Body of pancreas (tissue), 4 donors: Measurements from ENCODE around the gene OTUD3. TPM values are rescaled to one million over a fixed set of nuclear protein-coding genes. Genes with fewer than 3 reads are reported as not detected.

Source experiments
- ATAC-seq: fragments of 150-250 bp; one replicate; pipeline ENCODE4 v1.9.1; 2016
- DNase-seq, 4 donors: peaks; one replicate each; pipeline ENCODE4 v3.0.0-alpha.2; 2019
- H3K27ac ChIP-seq, 4 donors: fragments of 200-600 bp; sonication (generic); 1 replicate in 3 of 4; 2 replicates in 1 of 4; pipeline versions ENCODE4 v1.5.1 to v1.6.1; 2016 to 2019; ENCODE audit warnings: mild to moderate bottlenecking in 1 of 4, mixed read lengths in 1 of 4, moderate library complexity in 1 of 4
- H3K27me3 ChIP-seq, 2 donors: fragments of 200-600 bp; sonication (generic); one replicate each; pipeline ENCODE4 v1.6.0; 2016; ENCODE audit warnings: mild to moderate bottlenecking in 1 of 2
- H3K36me3 ChIP-seq, 2 donors: fragments of 200-600 bp; sonication (generic); replicated peaks in 1 of 2; 2 replicates each; pipeline ENCODE4 v1.5.1; 2016; ENCODE audit warnings: low read depth in 2 of 2; ENCODE audit not compliant: insufficient read depth in 1 of 2
- H3K4me1 ChIP-seq: fragments of 200-600 bp; sonication (generic); one replicate; pipeline ENCODE4 v1.6.0; 2016
- H3K4me3 ChIP-seq, 2 donors: fragments of 200-600 bp; sonication (generic); 1 replicate in 1 of 2; 2 replicates in 1 of 2; pipeline ENCODE4 v1.5.1; 2016 to 2019
- H3K9me3 ChIP-seq, 3 donors: fragments of 200-600 bp; sonication (generic); 1 replicate in 2 of 3; 2 replicates in 1 of 3; pipeline ENCODE4 v1.5.1; 2016
- POLR2A ChIP-seq, 3 donors: fragments of 450-650 bp; IDR thresholded peaks; one replicate each; pipeline ENCODE4 v1.6.1; 2016; ENCODE audit warnings: antibody characterized with exemption in 3 of 3, mild to moderate bottlenecking in 2 of 3
- WGBS, 2 donors: methylation state at CpG; one replicate each; pipeline ENCODE4 v1.1.5; 2017; 5-methylcytosine and 5-hydroxymethylcytosine counted together
- intact Hi-C: fragments of 100-400 bp; cut with DNase I; formaldehyde crosslinking; loops from one replicate; pipeline ENCODE4 v1.15.1; 2023
- total RNA-seq, 2 donors: library from RNA; depleted of rRNA; stranded (reverse); fragments of >200 nt; gene quantifications; one replicate each; pipeline ENCODE4 v1.1.0, GENCODE V29; 2016
- TF ChIP-seq, protein P1 (sequence below), 7 experiments: fragments of 450-650 bp in 4 of 7; fragments of 200-600 bp in 3 of 7; sonication (generic) in 3 of 7; IDR thresholded peaks; one replicate each; pipeline ENCODE4 v1.5.1; 2016 to 2019; ENCODE audit warnings: antibody characterized with exemption in 7 of 7

The OTUD3 gene
- total RNA-seq, 2 donors from 2014 or later = 3.6 to 4.9 TPM

DNA sequence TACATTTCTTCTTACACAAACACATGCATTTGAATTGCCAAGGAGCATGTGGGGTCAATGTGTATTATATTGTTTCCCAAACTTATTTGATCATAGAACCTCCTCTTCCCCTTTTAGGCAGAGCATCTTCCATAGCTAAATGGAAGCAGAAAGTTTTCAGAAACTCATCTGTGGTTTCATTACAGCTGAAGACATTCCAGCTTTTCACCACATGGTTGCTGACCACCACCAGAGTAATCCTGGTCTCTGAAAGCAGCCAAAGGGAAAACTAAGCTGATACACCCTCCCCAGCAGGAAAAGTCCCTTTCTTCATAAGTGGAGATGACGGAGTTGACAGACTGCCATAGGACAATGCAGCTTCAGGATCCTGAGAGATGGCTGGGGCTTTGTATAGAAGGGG is 30.2 kb upstream of the OTUD3 start:
- H3K36me3 ChIP-seq = no peaks in the 10 kb centered on the region
- peaks cover 23% of the 10 kb centered on the region for H3K4me1 ChIP-seq
- WGBS, 2 donors = 93 to 100% methylated on average over 1 of the region's 1 CpG
- TF ChIP-seq, protein P1, sequence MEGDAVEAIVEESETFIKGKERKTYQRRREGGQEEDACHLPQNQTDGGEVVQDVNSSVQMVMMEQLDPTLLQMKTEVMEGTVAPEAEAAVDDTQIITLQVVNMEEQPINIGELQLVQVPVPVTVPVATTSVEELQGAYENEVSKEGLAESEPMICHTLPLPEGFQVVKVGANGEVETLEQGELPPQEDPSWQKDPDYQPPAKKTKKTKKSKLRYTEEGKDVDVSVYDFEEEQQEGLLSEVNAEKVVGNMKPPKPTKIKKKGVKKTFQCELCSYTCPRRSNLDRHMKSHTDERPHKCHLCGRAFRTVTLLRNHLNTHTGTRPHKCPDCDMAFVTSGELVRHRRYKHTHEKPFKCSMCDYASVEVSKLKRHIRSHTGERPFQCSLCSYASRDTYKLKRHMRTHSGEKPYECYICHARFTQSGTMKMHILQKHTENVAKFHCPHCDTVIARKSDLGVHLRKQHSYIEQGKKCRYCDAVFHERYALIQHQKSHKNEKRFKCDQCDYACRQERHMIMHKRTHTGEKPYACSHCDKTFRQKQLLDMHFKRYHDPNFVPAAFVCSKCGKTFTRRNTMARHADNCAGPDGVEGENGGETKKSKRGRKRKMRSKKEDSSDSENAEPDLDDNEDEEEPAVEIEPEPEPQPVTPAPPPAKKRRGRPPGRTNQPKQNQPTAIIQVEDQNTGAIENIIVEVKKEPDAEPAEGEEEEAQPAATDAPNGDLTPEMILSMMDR (IDR thresholded peaks at IDR 0.05) = no peak
- no peak for TF ChIP-seq POLR2A (IDR thresholded peaks at IDR 0.05)
- no peak overlapping the region for H3K27ac ChIP-seq
- no peak for DNase-seq
- intact Hi-C loops = no loop called here
- H3K9me3 ChIP-seq = no peaks in the 10 kb centered on the region
- H3K27me3 ChIP-seq = no peaks in the 10 kb centered on the region
- no peak overlapping the region for H3K4me3 ChIP-seq
- no peak for ATAC-seq

GRCh38 chr1:19854866-19855265 is 27.3 kb upstream of the OTUD3 start:
- DNase-seq = no peak
- intact Hi-C loops = no loop called here
- Histone ChIP-seq H3K4me3 (no peak overlapping the region), H3K27me3 (no peaks in the 10 kb centered on the region), H3K9me3 (no peaks in the 10 kb centered on the region), H3K4me1 (peaks cover 8% of the 10 kb centered on the region), H3K36me3 (no peaks in the 10 kb centered on the region), H3K27ac (no peak overlapping the region)
- TF ChIP-seq POLR2A (IDR thresholded peaks at IDR 0.05) = no peak
- TF ChIP-seq, protein P1 (IDR thresholded peaks at IDR 0.05) = no peak
- no peak for ATAC-seq

GRCh38 chr1:19858893-19859292 is 23.3 kb upstream of the OTUD3 start:
- H3K27me3 ChIP-seq = no peaks in the 10 kb centered on the region
- no peak overlapping the region for H3K27ac ChIP-seq
- no peaks in the 10 kb centered on the region for H3K9me3 ChIP-seq
- no peaks in the 10 kb centered on the region for H3K4me1 ChIP-seq
- DNase-seq (no peak), ATAC-seq (no peak)
- no peaks in the 10 kb centered on the region for H3K36me3 ChIP-seq
- intact Hi-C loops = no loop called here
- WGBS, 2 donors = 45 to 57% methylated on average over 5 of the region's 5 CpGs
- no peak overlapping the region for H3K4me3 ChIP-seq
- TF ChIP-seq, protein P1 (IDR thresholded peaks at IDR 0.05) = no peak
- TF ChIP-seq POLR2A (IDR thresholded peaks at IDR 0.05) = no peak

DNA sequence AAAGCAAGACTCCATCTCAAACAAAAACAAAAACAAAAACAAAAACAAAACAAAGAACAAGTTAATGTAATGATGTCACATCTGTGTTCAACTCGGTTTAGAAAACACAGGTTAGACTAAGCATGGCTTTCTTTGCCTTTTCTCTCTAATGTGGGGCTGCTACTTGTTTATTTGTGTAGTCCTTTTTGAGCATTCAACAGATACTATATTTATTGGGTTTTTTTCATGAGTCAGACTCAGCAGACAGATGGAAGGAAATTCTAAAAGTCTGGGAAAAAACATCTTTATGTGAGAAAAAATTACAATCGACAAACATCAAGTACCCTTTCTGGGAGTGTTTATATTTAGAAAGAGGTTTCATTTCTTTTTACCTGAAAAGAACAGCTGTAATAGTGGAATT is 22.3 kb upstream of the OTUD3 start:
- WGBS, 2 donors = 74 to 81% methylated on average over 2 of the region's 2 CpGs
- H3K27ac ChIP-seq = no peak overlapping the region
- intact Hi-C loops = loop anchor here (10.0 kb wide), 1 partner anchor 95 kb away; no protein-coding TSS in a partner anchor

GRCh38 chr1:19860418-19860817 is 21.8 kb upstream of the OTUD3 start:
- H3K27ac ChIP-seq = peak overlapping the region in 1 of 4 donors; percentile 7
- intact Hi-C loops = loop anchor here (10.0 kb wide), 1 partner anchor 96 kb away; no protein-coding TSS in a partner anchor
- H3K27me3 ChIP-seq = no peaks in the 10 kb centered on the region
- TF ChIP-seq, protein P1 (IDR thresholded peaks at IDR 0.05) = no peak
- TF ChIP-seq POLR2A (IDR thresholded peaks at IDR 0.05) = no peak
- ATAC-seq (no peak), DNase-seq (no peak)
- no peak overlapping the region for H3K4me3 ChIP-seq
- no peaks in the 10 kb centered on the region for H3K36me3 ChIP-seq
- 55 to 84% methylated on average over 2 of the region's 2 CpGs for WGBS, 2 donors
- no peaks in the 10 kb centered on the region for H3K4me1 ChIP-seq
- no peaks in the 10 kb centered on the region for H3K9me3 ChIP-seq

More for the DNA sequence above, 22.3 kb upstream of the OTUD3 start:
- H3K36me3 ChIP-seq = no peaks in the 10 kb centered on the region
- no peaks in the 10 kb centered on the region for H3K4me1 ChIP-seq
- TF ChIP-seq POLR2A (IDR thresholded peaks at IDR 0.05) = no peak
- TF ChIP-seq, protein P1 (IDR thresholded peaks at IDR 0.05) = no peak
- no peak for DNase-seq
- no peak overlapping the region for H3K4me3 ChIP-seq
- no peaks in the 10 kb centered on the region for H3K27me3 ChIP-seq
- no peak for ATAC-seq
- H3K9me3 ChIP-seq = no peaks in the 10 kb centered on the region
